ENCODE data around the gene LY6G6D. TPM values are rescaled to one million over a fixed set of nuclear protein-coding genes. Genes with fewer than 3 reads are reported as not detected.

Gene LY6G6D
- total and polyA plus RNA-seq, 2 experiments from 2014 or later, result 3.0 TPM; not detected in 1

- Histone ChIP-seq H3K9me3 (ENCODE audit: low read depth) (no peaks in the 10 kb centered on the region), H3K4me1 (ENCODE audit: insufficient read depth) (peaks cover 19% of the 10 kb centered on the region), H3K27me3 (no peaks in the 10 kb centered on the region), H3K36me3 (replicated peaks; ENCODE audit: insufficient read depth, low read depth) (no peaks in the 10 kb centered on the region), H3K27ac (peak overlapping the region; percentile 99), H3K4me3 (no peak overlapping the region), H3K9me2 (replicated peaks; ENCODE audit: insufficient read depth) (no peaks in the 10 kb centered on the region), H3K4me2 (peak overlapping the region; percentile 82), H4K20me1 (ENCODE audit: insufficient read depth, poor library complexity, severe bottlenecking) (peaks cover 25% of the 10 kb centered on the region), H3K79me2 (peaks cover 60% of the 10 kb centered on the region), H2AFZ (no peak overlapping the region)
- 92% methylated on average over 11 of the region's 11 CpGs for WGBS (ENCODE audit: low lambda C conversion rate, missing lambda C conversion rate)
- no peak for DNase-seq (ENCODE audit: low spot score)
- TF ChIP-seq EZH2 (IDR thresholded peaks at IDR 0.05; ENCODE audit: borderline replicate concordance) (no peak), EZH2phosphoT487 (IDR thresholded peaks at IDR 0.05; ENCODE audit: low read depth, severe bottlenecking, unreplicated experiment) (no peak)
- TF ChIP-seq, protein P1, sequence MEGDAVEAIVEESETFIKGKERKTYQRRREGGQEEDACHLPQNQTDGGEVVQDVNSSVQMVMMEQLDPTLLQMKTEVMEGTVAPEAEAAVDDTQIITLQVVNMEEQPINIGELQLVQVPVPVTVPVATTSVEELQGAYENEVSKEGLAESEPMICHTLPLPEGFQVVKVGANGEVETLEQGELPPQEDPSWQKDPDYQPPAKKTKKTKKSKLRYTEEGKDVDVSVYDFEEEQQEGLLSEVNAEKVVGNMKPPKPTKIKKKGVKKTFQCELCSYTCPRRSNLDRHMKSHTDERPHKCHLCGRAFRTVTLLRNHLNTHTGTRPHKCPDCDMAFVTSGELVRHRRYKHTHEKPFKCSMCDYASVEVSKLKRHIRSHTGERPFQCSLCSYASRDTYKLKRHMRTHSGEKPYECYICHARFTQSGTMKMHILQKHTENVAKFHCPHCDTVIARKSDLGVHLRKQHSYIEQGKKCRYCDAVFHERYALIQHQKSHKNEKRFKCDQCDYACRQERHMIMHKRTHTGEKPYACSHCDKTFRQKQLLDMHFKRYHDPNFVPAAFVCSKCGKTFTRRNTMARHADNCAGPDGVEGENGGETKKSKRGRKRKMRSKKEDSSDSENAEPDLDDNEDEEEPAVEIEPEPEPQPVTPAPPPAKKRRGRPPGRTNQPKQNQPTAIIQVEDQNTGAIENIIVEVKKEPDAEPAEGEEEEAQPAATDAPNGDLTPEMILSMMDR (IDR thresholded peaks at IDR 0.05; ENCODE audit: poor library complexity), result no peak
These were observed 15.5 kb downstream of the LY6G6D start for GRCh38 chr6:31730631-31731086.

DNA sequence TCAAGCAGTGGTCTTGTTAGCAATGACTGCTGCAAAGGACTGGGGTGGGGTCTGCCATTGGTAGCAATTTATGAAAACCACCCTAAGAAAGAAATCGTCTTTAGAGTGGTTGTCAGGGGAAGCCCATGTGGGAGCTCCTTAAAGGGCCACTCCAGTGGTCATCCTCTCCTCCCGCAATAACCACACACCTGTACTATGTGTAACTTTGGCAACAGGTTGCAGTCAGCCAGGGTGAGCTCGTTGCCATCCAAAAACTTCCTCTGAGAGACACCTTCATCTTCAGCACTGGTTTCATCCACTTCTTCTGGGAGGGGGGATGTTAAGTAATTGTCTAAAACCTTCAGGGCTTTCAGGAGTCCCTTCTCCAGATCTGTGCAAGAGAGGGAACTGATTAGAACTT lies 16.9 kb downstream of the LY6G6D start:
- Histone ChIP-seq H4K20me1 (ENCODE audit: insufficient read depth, poor library complexity, severe bottlenecking) (peaks cover 25% of the 10 kb centered on the region), H3K27ac (peak overlapping the region; percentile 39), H2AFZ (no peak overlapping the region), H3K27me3 (no peaks in the 10 kb centered on the region), H3K4me3 (no peak overlapping the region), H3K79me2 (peaks cover 71% of the 10 kb centered on the region), H3K9me3 (ENCODE audit: low read depth) (no peaks in the 10 kb centered on the region), H3K4me2 (no peak overlapping the region), H3K36me3 (replicated peaks; ENCODE audit: insufficient read depth, low read depth) (no peaks in the 10 kb centered on the region), H3K4me1 (ENCODE audit: insufficient read depth) (peaks cover 25% of the 10 kb centered on the region), H3K9me2 (replicated peaks; ENCODE audit: insufficient read depth) (no peaks in the 10 kb centered on the region)
- 91% methylated on average over 3 of the region's 3 CpGs for WGBS (ENCODE audit: low lambda C conversion rate, missing lambda C conversion rate)
- DNase-seq (ENCODE audit: low spot score), result no peak
- TF ChIP-seq, protein P1 (IDR thresholded peaks at IDR 0.05; ENCODE audit: poor library complexity), result no peak
- no peak for TF ChIP-seq EZH2phosphoT487 (IDR thresholded peaks at IDR 0.05; ENCODE audit: low read depth, severe bottlenecking, unreplicated experiment)
- TF ChIP-seq EZH2 (IDR thresholded peaks at IDR 0.05; ENCODE audit: borderline replicate concordance), result no peak

GRCh38 chr6:31733734-31734133 lies 18.6 kb downstream of the LY6G6D start:
- no peak overlapping the region for H2AFZ ChIP-seq
- DNase-seq (ENCODE audit: low spot score), result no peak
- no peaks in the 10 kb centered on the region for H3K27me3 ChIP-seq
- H3K27ac ChIP-seq, result peak overlapping the region; percentile 99
- H3K9me3 ChIP-seq (ENCODE audit: low read depth), result no peaks in the 10 kb centered on the region
- H3K4me3 ChIP-seq, result no peak overlapping the region
- peaks cover 61% of the 10 kb centered on the region for H3K79me2 ChIP-seq
- H3K4me2 ChIP-seq, result peak overlapping the region; percentile 91
- no peaks in the 10 kb centered on the region for H3K9me2 ChIP-seq (replicated peaks; ENCODE audit: insufficient read depth)
- peaks cover 17% of the 10 kb centered on the region for H4K20me1 ChIP-seq (ENCODE audit: insufficient read depth, poor library complexity, severe bottlenecking)
- peaks cover 42% of the 10 kb centered on the region for H3K4me1 ChIP-seq (ENCODE audit: insufficient read depth)
- 82% methylated on average over 4 of the region's 4 CpGs for WGBS (ENCODE audit: low lambda C conversion rate, missing lambda C conversion rate)
- no peaks in the 10 kb centered on the region for H3K36me3 ChIP-seq (replicated peaks; ENCODE audit: insufficient read depth, low read depth)
- TF ChIP-seq, protein P1 (IDR thresholded peaks at IDR 0.05; ENCODE audit: poor library complexity), result no peak
- TF ChIP-seq EZH2phosphoT487 (IDR thresholded peaks at IDR 0.05; ENCODE audit: low read depth, severe bottlenecking, unreplicated experiment), result no peak
- no peak for TF ChIP-seq EZH2 (IDR thresholded peaks at IDR 0.05; ENCODE audit: borderline replicate concordance)
